Measurements from ENCODE around the gene HINT2. TPM values are rescaled to one million over a fixed set of nuclear protein-coding genes. Genes with fewer than 3 reads are reported as not detected.

HINT2 gene
- total RNA-seq, result 12.7 and 25.7 TPM in 2 replicates

DNA sequence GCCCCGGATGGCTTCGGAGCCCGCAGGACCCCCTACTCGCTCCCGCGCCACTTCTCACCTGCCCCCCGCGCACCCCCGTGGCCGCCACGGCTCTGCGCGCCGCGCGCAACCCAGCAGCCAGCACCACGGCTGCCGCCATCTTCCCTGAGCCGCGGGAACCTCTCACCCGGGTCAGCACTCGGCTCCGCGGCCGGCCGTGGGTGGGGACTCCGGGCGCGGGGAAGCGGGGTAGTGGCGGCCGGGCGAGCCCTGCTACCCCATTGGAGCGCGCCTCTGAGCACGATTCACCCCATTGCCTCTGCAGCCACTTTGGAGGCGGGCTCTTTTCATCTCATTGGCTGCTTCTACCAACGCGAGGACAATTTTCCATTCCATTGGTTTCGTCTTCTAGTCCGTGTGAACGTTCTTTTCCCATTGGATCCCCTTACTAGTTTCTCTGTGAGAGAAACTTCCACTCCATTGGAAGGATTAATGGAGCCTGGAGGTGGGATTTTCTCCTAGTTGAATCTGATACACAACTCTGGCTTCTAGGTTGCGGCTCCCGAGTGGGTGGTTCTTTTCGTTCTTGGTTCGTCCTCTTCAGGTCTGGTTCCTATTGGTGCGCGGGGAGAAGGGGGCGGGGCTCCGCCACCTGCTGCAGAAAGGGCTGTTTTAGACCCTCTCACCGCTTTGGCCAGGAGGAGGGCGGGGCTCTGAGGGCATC lies at the start of gene HINT2:
Gene HINT2, minus strand, starts transcription at position 202 of the 703 bp plus-strand sequence. Its CDS starts 63 bp downstream, at position 139.
- DNase-seq (ENCODE audit: low read depth), result peak; percentile 98

DNA sequence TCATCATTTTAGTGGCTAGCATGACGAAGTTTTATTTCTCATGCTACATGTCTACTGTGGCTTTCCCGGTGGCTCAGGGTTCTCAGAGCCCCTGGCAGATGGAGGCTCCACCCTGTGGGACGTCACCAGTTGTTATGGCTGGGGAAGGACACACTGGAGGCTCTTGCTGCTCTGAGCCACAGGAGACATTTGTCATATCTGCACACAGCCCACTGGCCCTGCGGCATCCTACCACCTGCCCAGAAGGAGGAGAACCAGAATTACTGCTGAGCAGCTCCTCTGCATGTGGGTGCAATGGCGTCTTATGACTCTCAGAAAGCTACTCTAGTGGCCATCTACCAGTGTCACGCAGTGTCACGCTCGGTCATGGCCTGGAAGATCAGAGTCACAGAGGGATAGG lies 48.7 kb upstream of the HINT2 start:
- DNase-seq (ENCODE audit: low read depth), result no peak

DNA sequence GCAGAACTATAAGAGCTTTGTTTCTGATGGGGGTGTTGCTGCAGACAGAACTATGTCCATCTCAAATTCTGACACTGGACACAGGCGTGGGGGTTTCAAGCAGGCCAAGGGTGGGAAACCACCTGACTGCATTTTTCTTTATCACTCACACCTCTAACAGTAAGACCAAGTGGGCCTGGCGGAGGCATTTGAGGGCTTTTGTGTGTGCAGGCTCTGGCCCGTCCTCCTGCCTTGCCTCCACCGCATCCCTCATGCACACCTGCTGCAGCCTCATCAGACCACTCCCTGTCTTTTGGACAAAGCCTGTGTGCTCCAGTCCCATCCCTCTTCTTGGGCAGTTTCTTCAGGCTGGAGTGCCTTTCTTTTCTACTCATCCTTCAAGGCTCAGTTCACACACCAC lies 47.5 kb upstream of the HINT2 start:
- DNase-seq (ENCODE audit: low read depth), result no peak

DNA sequence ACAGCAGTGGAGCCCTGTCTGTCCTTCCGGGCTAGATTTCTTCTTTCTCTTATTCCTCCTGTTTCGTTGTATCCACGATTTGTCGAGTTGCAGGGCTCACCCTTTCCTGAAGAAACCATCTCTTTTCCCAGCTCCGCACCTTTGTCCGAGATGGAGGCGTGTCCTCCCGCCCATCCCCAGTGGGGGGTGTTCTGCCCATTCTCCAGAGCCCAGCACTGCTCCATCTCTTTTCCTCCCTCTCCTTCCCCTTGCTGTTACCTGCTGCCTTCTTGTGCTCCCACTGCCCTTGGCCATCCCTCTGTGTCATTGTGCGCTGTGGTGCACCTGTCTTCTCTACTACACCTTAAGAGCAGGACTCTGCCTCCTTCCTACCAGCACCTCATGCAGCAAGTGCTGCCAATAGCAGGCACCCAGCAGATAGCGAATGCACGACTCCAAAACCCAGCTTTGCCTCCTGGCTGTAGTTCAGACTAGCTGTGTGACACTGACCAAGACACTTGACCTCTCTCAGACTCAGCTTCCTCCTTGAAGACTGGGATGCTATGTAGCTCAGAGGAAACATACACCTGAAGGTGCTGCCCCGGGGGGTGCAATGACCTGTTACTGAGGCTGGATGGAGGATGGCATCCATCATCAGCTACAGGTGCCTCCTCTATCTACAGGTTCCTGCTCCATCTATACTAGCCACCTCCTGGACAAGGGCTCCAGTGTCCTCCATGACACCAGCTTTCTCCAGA lies 46.5 kb upstream of the HINT2 start:
- DNase-seq (ENCODE audit: low read depth), result no peak

DNA sequence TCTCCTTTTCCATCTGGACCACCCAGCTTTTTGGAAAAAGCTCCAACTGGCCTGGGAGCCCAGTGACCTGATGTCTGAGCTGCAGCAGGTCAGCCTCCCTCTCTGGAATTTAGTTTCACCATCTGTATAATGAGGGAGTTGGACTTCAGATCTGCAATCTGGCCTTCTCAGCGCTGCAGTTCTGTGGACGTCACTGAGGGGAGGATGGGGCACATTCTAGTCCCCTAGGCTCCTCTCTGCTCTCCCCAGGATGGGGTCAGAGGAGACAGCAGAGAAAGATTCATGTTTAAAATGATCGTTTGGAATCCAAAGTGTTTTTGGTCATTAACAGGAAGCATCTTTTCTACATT lies 45.1 kb upstream of the HINT2 start:
- no peak for DNase-seq (ENCODE audit: low read depth)

DNA sequence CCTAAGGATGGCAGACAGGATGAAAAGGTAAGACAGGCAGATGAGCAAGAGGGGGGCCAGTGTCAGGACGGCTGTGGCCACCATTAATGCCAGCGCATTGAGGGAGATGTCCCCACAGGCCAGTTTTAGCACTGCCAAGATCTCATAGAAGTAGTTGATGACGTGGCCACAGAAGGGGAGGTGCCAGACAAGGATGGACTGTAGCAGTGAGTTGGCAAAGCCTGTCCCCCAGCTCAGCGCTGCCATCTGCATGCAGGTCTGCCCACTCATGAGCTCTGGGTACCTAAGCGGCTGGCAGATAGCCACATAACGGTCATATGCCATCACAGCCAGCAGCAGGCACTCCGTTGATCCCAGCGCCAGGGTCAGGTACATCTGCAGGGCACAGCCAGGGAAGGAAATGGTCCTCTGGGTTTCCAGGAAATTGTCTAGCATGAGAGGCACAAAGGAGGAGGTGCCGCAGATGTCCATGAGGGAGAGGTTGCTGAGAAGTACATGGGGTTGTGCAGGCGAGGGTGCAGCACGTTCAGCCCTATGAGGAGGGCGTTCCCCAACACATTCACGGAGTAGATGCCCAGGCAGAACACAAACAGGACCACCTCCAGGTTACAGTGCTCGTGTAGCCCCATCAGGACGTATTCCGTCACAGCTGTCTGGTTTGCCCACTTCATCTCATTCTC lies 44.6 kb upstream of the HINT2 start:
- DNase-seq (ENCODE audit: low read depth), result no peak

DNA sequence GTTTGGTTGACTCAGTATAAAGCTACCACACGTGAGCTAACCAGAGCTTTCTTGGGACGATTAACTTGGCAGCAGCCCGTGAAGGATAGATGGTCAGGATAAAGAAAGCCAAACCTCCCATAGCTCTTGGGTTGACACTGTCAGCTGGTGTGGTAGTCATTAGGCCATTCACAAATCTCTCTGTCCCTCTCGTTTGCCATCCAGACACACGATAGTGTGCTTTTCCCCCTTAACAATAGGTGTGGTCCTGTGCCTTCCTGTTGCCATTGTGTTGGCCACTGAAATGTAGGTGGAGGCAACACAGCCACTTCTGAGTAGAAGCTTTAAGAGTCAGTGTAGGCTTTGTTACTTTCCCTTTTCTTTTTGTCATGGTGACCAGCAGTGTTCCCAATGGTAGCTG lies 43.6 kb upstream of the HINT2 start:
- DNase-seq (ENCODE audit: low read depth), result no peak

DNA sequence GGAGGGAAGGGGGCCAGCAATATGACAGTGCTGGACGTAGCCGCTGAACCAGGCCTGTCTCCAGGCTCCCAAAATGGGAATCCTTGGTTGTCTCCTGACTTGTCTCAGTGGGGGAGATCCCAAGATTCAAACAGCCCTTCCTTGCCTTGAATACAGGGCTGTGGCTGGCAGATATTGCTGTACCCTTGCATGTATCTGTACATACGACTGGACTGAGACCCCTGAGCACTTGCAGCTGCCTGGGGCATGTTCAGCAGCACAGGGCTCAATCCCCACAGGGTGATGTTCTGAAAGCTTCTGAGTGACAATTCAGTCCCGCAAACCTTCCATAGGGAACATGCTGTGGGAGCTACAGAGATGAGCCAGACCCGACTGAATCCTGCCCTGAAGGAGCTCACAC lies 42.0 kb upstream of the HINT2 start:
- DNase-seq (ENCODE audit: low read depth), result no peak

DNA sequence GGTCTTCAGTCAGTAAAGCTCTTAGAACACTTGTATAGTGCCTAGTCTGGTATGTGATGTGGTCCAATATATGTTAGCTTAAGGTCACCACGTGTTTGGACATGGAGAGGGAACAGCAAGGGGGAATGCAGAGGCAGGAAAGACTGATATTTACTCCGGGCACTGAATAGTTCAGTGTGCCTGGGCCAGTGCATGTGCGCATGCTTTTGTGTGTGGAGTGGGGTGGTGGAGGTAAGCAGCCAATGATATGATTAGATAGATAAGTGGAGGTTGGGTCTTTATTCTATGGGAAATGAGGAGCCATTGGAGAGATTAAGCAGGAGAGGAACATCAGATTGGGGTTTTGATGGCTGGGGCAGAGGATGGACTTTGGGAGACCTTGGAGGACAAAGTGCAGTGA lies 41.4 kb upstream of the HINT2 start:
- DNase-seq (ENCODE audit: low read depth), result no peak

DNA sequence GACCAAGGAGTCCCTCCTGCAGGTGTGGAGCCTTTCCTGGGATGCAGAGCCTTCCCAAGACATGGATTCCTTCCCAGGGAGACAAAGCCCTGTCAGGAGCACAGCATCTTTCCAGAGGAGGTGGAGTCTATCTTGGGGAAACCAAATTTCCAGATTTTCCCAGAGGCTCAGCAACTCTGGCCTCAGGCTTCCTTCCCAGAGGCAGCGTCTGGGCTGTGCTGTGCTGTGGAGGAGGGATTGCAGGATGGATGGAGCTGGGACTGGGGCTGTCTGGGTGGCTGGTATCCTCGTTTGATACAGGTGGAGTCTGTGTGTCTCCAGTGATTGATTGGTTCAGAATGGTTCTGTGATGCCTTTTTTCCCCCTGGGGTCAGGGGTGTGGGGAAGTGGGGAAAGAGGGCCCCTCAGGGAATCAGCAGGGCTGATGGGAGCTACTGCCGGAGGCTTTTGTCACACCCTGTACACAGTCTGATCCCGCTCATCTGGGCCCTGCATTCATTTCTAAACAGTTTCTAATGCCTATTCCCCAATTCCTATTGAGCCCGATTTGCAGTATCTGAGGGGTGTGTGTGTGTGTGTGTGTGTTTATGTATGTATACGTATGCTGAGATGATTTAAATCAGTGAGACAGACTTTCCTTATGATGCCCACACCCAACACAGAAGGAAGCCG lies 39.4 kb upstream of the HINT2 start:
- no peak for DNase-seq (ENCODE audit: low read depth)

DNA sequence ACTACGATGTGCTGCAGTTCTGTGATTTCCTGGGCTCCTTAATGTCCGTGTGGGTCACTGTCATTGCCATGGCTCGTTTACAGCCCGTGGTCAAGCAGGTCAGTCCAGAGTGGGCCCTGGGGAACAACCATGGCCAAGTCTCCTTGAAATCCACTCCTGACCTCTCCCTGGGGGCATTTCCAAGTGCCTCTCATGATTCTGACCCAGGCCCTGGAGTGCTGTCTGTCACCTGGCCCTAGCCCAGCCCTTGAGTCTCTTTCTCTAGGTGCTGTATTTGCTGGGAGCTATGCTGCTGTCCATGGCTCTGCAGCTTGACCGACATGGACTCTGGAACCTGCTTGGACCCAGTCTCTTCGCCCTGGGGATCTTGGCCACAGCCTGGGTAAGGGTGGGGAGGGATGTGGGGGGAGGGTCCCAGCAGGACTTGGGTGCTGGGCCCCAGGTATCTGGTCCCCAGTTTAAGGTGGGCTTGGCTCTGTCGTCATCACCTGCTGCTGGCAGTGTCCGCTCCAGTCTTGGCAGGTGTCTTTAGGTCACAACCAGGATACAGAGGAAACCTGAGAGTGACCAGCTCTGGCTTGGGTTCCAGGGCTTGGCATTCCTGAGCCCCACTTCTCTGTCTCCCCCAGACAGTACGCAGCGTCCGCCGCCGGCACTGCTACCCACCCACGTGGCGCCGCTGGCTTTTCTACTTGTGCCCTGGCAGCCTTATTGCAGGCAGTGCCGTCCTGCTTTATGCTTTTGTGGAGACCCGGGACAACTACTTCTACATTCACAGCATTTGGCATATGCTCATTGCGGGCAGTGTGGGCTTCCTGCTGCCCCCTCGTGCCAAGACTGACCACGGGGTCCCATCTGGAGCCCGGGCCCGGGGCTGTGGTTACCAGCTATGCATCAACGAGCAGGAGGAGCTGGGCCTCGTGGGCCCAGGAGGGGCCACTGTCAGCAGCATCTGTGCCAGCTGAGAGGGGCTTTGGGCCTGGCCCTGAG lies 38.3 kb upstream of the HINT2 start:
- DNase-seq (ENCODE audit: low read depth), result no peak

DNA sequence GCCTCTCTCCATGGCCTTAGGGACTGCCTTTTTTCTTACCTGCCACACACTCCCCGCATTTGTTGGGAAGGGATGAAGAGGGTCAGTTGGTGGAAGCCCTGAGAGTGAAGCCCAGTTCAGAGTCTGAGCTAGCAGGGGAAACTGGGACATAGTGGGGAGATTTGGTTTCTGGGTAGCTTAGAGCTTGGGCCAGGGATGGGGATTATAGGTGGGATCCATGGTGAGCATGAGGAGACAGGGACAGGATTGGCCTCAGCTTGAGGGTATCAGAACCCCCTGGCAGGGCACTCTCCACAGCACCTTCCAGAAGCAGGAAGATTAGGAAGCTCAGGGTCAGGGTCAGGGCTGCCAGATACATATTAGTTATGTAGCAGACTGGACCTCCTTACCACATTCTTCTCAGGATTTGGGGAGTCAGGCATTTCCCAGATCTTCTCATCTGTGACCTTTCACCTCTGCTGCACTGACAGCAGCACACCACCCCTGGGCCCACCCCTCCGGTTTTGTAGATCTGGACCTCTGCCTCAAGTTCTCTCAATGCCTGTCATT lies 37.5 kb upstream of the HINT2 start:
- DNase-seq (ENCODE audit: low read depth), result no peak

DNA sequence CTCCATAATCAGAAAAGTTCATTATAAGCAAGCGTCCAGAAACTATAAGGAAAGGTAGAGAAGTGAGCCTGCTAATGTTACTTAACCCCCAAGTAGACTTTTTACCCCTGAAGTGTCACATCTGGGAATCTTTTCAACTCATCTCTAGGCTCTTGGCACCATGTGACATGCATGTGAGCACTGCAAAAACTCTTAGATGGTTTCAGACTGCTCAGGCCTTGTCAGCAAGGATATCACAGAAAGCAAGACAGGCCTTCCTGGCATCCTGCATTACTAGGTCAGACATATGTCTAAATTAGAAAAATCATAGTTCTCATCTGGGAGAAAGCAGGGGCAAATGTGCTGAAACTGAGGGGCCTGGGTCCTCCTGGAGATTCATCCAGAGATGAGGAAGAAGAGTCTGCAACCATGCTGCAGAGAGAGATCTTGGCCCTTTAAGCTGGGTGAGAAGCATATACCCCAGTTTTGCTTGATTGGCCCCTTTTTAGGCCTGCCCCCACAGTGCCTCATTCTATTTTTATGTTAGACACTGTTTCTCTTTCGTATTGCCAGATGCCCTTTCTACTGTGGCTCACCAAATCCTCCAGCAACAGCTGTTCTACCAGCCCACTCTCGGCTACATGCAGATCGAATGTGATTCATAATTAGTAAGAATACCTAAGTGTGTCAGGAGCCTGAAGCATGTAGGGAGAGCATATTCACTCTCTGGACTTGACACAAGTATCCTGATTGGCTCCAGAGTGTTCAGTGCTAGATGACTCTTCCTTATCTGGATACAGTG lies 33.1 kb upstream of the HINT2 start:
- DNase-seq (ENCODE audit: low read depth), result peak; percentile 28

DNA sequence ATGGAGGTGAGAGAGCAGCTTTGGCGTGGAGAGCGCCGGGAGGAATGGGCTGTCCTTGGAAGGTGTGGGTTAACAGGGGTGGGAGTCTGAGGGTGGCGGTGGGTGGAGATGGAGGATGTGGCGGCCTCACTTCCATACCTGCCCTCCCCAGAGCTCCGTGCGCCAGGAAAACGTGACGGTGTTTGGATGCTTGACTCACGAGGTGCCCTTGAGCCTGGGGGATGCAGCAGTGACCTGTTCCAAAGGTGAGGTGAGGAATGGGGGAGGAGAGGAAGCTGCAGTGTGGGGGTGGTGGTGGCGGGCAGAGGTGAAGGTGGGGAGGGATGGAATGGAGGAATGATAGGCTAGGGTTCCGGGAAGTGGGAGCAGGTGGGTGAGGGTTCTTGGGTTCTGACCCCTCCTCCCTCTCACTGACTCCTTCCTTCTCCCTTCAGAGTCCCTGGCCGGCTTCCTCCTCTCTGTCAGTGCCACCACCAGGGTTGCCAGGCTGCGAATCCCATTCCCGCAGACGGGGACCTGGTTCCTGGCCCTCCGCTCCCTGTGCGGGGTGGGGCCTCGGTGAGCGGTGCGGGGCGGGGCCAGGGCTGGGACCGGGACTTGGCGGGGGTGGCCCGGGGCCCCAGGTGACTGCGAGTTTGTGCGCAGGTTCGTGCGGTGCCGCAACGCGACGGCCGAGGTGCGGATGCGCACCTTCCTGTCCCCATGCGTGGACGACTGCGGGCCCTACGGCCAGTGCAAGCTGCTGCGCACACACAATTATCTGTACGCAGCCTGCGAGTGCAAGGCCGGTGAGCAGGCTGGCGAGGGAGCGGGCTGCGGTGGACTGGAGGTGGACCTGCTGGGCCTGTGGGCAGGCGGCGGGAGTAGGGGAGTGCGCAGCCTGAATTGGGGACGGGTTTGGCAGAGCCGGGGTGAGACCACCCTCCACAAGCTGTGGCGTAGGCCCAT lies 31.3 kb upstream of the HINT2 start:
- DNase-seq (ENCODE audit: low read depth), result no peak

DNA sequence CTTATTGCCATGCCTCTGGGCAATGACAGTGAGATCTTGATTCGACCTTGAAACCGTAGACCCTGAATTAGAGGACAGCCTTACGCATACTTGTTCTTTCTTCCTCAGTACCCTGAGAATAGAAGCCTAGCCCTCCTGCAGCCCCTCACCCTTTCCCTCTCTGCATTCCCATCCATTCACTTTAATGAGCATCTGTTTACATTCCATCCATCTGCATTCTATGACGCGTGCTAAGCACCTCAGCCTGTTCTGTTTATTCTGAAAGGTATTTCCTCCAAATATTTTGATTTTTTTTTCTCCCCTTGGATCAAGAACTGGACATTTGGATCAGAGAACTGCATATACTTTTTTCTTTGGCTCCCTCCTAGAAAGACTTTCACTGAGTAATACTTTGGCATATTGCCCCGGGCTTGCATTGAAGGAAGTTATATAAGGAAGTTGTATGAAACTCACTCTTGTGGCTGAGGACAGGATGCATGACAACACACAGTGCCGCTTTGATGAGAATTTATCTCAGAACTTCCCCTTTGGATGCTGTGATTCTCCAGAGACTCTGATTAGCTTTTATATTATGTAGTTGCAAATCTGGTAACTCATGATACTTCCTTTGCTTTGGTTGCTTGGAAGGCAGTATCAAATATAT lies 29.9 kb upstream of the HINT2 start:
- DNase-seq (ENCODE audit: low read depth), result peak; percentile 71

DNA sequence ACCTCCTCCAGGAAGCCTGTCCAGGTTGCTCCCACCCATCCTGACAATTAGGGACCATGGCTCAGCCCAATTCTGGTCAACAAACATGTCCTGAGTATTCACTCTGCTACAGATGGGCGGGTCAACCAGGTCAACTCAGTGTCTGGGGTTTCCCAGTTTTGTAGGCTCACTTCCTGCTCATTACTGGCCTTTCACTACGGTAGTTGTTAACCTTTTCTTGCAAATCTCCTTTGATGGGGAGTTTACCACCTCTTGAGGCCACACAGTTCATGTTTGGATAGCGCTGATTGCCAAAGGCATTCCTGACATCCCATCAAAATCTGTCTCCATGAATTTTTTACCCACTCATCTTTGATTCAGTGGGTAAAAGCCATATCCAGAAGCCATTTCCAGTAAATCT lies 28.0 kb upstream of the HINT2 start:
- DNase-seq (ENCODE audit: low read depth), result no peak

DNA sequence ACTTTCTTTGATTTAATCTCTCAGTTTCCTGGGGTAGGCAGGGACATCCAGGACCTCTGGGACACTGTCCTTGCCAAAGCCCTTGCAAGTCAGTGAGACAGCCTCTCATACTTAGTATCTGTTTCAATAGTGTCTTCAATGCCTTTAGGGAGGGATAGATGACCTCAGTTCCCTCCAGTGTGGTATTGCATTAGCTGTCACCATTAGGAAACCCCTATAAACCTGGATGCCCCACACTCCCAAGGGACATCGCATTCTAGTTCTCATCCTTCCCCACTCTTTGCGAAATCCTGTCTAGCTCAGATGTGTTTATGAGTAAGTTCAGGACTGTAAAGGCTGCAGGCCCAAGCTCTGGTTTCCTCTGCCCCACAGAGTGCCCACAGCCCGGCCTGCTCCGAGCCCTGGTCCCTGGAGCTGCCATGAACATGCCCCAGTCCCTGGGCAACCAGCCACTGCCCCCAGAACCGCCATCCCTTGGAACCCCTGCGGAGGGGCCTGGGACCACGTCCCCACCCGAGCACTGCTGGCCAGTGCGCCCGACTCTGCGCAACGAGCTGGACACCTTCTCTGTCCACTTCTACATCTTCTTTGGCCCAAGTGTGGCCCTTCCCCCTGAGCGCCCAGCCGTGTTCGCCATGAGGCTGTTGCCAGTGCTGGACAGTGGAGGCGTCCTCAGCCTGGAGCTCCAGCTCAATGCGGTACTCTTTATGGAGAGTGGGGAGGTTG lies 27.3 kb upstream of the HINT2 start:
- no peak for DNase-seq (ENCODE audit: low read depth)

DNA sequence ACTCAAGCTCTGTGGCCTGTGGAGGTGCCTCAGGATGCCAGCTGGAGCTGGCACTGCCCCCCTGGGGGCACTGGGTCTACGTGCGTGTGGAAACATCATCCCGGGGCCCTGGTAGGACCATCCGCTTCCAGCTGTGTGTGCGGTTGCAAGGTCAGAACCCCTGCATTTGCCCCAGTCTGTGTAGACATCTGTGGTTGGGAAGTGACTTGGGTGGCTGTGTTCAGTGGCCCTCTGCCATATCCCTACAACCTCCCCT lies 26.7 kb upstream of the HINT2 start:
- no peak for DNase-seq (ENCODE audit: low read depth)
